Adipocyte (in vitro differentiated cells): ENCODE data around the gene HOXA5.
A peak's percentile ranks its signal among the peaks of the same experiment; 100 is the strongest.

Experiments used
- DNase-seq: peaks from one replicate; pipeline ENCODE4 v3.0.0-alpha.2; 2015; ENCODE audit warnings: low read depth
- H3K27me3 ChIP-seq: replicated peaks from 2 replicates; pipeline ENCODE4 v1.7.0; 2013; ENCODE audit warnings: mild to moderate bottlenecking, low read length, moderate library complexity; ENCODE audit not compliant: control insufficient read depth, insufficient read depth
- H3K36me3 ChIP-seq: 2 replicates; pipeline ENCODE4 v1.7.0; 2013; ENCODE audit warnings: low read length, mild to moderate bottlenecking, moderate library complexity; ENCODE audit not compliant: control insufficient read depth, insufficient read depth, severe bottlenecking
- H3K4me1 ChIP-seq: 2 replicates; pipeline ENCODE4 v1.7.0; 2013; ENCODE audit warnings: mild to moderate bottlenecking, low read length, moderate library complexity; ENCODE audit not compliant: control insufficient read depth, insufficient read depth
- H3K4me3 ChIP-seq: 2 replicates; pipeline ENCODE4 v1.7.0; 2013; ENCODE audit warnings: mild to moderate bottlenecking, low read length, moderate library complexity
- H3K9ac ChIP-seq: 2 replicates; pipeline ENCODE4 v1.7.0; 2013; ENCODE audit warnings: mild to moderate bottlenecking, low read length, moderate library complexity
- H3K9me3 ChIP-seq: 2 replicates; pipeline ENCODE4 v1.7.0; 2013; ENCODE audit warnings: mild to moderate bottlenecking, low read length, moderate library complexity; ENCODE audit not compliant: control insufficient read depth

Gene HOXA5

DNA sequence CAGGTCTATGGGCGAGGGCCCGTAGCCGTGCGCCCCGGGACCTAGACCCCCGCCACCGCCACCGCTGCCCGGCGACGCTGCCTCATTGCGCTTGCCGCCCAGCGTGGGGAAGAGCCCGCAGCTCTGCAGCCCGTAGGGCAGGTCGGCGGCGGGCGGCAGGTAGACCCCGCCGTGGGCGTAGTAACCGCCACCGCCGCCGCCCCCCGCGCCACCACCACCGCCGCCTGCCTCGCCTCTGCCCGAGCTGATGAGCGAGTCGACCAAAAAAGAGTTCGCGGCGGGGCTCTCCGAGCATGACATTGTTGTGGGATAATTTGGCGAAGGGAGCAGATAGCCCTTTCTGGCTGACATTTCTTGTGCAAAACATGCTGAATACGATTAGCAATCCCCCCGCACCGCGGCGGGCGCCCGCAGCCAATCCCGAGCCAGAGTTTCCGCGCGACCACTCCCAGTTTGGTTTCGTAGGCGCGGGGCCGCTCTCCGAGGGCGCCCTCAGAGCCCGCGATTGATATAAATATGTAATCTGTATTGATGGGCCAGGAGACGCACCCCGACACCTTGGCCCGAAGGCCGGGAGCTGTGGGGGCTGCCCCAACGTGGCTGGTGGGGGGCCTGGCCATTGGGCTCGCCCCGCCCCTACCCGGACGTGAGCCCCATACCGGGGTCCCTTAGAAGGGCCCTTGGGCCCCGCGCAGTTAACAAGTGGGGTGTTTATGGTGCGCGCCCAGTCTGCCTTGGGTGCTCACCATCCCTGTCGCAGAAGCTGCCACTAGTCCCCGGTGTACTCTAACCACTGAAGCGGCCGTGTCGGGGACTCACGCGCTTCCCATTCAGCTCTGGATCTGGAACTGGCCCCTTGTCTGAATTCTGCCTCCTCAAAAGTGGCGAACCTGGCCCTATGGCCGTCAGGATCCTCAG, 30.7 kb upstream of the HOXA5 start, which contains the start of gene HOXA10:
Gene HOXA10, minus strand, starts transcription at position 365 of the 918 bp plus-strand sequence. Its CDS starts 14 bp downstream, at position 351.
- Histone ChIP-seq H3K4me3 (peak within 1 kb of the TSS; percentile 94), H3K4me1 (peaks cover 50% of the 10 kb centered on the region), H3K36me3 (no peaks in the 10 kb centered on the region), H3K27me3 (no peaks in the 10 kb centered on the region), H3K9me3 (no peaks in the 10 kb centered on the region), H3K9ac (peak within 1 kb of the TSS; percentile 93)
- DNase-seq = no peak

DNA sequence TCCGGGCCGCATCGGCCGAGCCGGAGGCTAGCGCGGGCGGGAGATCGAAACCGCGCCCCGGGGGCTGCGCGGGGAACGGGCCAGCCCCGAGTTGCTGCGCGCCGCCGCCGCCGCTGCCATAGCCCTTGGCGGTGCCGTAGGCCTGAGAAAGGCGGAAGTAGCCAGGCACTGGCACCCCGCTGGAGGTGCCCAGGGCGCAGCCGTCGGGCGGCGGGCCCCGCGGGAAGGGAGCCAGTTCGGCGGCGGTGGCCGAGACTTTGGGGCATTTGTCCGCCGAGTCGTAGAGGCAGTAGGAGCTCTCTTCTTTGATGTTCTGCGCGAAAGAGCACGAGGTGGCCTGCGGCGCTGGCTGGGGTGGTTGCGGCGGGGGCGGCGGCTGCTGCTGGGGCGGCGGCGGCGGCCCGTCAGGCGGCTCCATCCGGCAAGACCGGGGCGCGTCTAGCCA, 30.1 kb upstream of the HOXA5 start:
- H3K36me3 ChIP-seq = no peaks in the 10 kb centered on the region
- peak overlapping the region; percentile 94 for H3K4me3 ChIP-seq
- no peak for DNase-seq
- peak overlapping the region; percentile 93 for H3K9ac ChIP-seq
- no peaks in the 10 kb centered on the region for H3K9me3 ChIP-seq
- no peaks in the 10 kb centered on the region for H3K27me3 ChIP-seq
- H3K4me1 ChIP-seq = peaks cover 50% of the 10 kb centered on the region

DNA sequence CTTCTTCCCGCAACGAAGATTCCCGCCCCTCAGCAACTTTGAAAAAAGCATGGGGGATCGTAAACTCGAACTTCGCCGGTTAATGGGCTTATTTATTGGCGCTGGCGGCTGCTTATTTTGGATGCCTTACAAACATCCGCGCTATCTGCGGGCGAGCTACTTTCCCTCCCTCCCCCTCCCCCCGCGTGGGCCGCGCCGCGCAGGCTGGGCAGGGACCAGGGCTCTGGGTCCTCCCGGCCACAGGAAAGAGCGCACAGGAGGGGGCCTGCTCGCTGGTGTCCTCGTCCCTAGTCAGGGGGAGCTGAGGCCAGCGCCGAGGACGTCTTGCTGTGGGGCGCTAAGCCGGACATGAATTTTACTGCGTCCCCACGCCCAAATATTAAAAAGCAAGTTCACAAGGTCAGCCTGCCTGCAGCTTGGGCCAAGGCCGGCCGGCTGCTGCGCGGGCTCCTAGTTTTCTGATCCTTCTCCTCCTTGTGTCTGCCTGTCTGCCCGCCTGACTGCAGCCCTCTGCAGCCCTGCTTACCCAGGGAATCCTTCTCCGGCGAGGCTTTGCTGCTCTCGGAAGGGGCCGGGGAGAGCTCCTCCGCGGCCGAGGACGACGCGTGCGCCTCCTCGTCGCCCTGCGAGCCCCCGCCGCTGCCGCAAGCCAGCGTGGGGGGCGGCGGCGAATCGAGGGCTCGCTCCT, 29.5 kb upstream of the HOXA5 start:
- peaks cover 51% of the 10 kb centered on the region for H3K4me1 ChIP-seq
- peak overlapping the region; percentile 93 for H3K9ac ChIP-seq
- DNase-seq = no peak
- H3K36me3 ChIP-seq = no peaks in the 10 kb centered on the region
- H3K27me3 ChIP-seq = no peaks in the 10 kb centered on the region
- no peaks in the 10 kb centered on the region for H3K9me3 ChIP-seq
- H3K4me3 ChIP-seq = peak overlapping the region; percentile 94

GRCh38 chr7:27172315-27172774, 28.9 kb upstream of the HOXA5 start:
- H3K36me3 ChIP-seq = no peaks in the 10 kb centered on the region
- DNase-seq = no peak
- no peaks in the 10 kb centered on the region for H3K27me3 ChIP-seq
- peaks cover 51% of the 10 kb centered on the region for H3K4me1 ChIP-seq
- H3K9me3 ChIP-seq = no peaks in the 10 kb centered on the region
- H3K4me3 ChIP-seq = peak overlapping the region; percentile 94
- H3K9ac ChIP-seq = peak overlapping the region; percentile 93

DNA sequence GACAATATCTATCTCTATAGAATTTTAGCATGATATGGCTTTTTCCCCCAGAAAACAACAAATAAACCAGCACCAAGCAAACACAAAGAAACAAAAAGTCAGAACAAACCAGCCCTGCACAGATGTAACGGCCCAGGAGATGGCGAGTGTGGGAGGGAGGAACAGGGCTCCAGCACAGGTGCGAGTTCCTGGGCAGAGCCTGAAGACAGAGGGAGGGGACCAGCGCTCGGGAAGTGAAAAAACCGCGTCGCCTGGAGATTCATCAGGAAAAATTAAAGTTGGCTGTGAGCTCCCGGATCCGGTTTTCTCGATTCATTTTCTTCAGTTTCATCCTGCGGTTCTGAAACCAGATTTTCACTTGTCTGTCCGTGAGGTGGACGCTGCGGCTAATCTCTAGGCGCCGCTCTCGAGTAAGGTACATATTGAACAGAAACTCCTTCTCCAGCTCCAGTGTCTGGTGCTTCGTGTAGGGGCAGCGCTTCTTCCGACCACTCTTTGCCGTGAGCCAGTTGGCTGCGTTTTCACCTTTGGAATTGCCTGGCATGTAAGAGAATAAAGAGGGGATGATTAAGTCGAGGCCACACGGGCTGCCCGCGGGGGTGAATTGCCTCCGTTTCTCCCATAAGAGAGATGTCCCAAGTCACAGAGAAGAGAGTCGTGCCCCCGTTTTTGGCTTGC, 28.3 kb upstream of the HOXA5 start:
- peak overlapping the region; percentile 94 for H3K4me3 ChIP-seq
- no peaks in the 10 kb centered on the region for H3K9me3 ChIP-seq
- H3K36me3 ChIP-seq = no peaks in the 10 kb centered on the region
- DNase-seq = no peak
- H3K9ac ChIP-seq = peak overlapping the region; percentile 93
- peaks cover 49% of the 10 kb centered on the region for H3K4me1 ChIP-seq
- H3K27me3 ChIP-seq = no peaks in the 10 kb centered on the region

DNA sequence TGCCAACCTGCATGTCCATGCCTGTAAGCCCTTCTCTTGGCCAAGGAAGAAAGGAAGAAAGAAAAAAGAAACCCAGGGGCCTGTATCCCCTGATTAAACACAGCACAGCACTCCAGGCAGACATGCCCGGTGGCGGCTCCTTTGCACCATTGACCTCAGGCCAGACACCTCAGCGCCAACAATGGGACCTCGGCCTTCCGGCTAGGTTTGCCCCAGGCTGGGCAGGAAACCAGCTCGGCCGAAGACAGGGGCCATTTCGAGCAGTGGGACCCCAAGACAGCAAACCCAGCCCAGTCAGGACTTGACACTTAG, 27.8 kb upstream of the HOXA5 start:
- peak overlapping the region; percentile 94 for H3K4me3 ChIP-seq
- no peaks in the 10 kb centered on the region for H3K27me3 ChIP-seq
- H3K4me1 ChIP-seq = peaks cover 49% of the 10 kb centered on the region
- H3K36me3 ChIP-seq = no peaks in the 10 kb centered on the region
- no peak for DNase-seq
- peak overlapping the region; percentile 93 for H3K9ac ChIP-seq
- H3K9me3 ChIP-seq = no peaks in the 10 kb centered on the region

DNA sequence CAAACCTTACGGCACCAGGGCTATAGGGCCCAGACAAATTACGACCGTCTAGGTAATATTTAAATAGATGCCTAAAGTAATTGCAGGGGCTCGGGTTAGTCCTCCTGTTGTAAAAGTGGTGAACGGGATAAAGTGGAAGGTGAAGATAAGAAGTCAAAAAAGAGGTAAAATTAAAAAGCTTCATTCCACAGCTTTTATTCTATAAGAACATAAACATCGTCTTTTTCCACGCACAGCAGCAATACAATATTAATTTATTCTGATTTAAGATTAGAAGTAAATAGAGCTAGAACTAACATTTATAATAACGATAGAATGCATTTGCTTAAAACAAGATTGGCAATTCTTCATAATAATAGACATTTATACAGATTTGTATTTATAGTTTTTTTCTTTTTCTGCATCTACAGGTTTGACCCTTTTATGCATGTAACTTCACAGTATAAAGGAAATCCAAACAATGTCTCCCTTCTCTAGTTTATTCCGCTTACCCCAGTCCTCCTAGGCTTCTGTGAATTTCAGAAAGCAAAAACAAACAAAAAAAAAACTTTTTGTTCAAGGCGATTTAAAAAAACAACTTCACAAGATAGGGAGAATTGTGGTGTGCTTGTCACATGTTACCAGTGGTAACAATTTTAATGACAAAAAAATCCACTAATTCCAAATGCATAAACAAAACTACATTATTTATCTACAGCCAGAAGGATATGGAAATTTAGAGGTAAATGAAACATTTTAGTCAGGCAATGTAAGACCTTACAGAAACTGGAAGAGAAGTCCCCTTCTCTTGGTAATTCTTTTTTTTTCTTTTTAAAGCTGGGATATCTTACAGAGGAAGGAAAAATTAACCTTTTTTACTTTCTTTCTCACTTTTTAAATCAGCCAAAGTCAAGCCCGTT, 27.2 kb upstream of the HOXA5 start:
- peak overlapping the region; percentile 94 for H3K4me3 ChIP-seq
- peak overlapping the region; percentile 93 for H3K9ac ChIP-seq
- H3K4me1 ChIP-seq = peaks cover 49% of the 10 kb centered on the region
- H3K9me3 ChIP-seq = no peaks in the 10 kb centered on the region
- DNase-seq = no peak
- no peaks in the 10 kb centered on the region for H3K36me3 ChIP-seq
- H3K27me3 ChIP-seq = no peaks in the 10 kb centered on the region

- H3K4me3 ChIP-seq = peak overlapping the region; percentile 94
- no peak for DNase-seq
- peaks cover 42% of the 10 kb centered on the region for H3K4me1 ChIP-seq
- H3K9ac ChIP-seq = peak overlapping the region; percentile 93
- no peaks in the 10 kb centered on the region for H3K9me3 ChIP-seq
- H3K36me3 ChIP-seq = no peaks in the 10 kb centered on the region
- H3K27me3 ChIP-seq = no peaks in the 10 kb centered on the region
Observed at GRCh38 chr7:27169658-27170425, 26.4 kb upstream of the HOXA5 start.

- Histone ChIP-seq H3K4me3 (peak overlapping the region; percentile 94), H3K27me3 (no peaks in the 10 kb centered on the region), H3K36me3 (no peaks in the 10 kb centered on the region), H3K4me1 (peaks cover 39% of the 10 kb centered on the region), H3K9me3 (no peaks in the 10 kb centered on the region), H3K9ac (peak overlapping the region; percentile 93)
- no peak for DNase-seq
Observed at GRCh38 chr7:27168265-27168947, 24.9 kb upstream of the HOXA5 start.
